GM12873 (cell line): Measurements from ENCODE around the gene SYT1.

Experiments used
- CTCF ChIP-seq: IDR thresholded peaks from 2 replicates; pipeline ENCODE4 v1.5.1; 2012; ENCODE audit warnings: low read depth, mild to moderate bottlenecking, moderate library complexity, low read length, control low read depth; ENCODE audit not compliant: insufficient read depth; ENCODE audit errors: missing control alignments

The SYT1 gene

GRCh38 chr12:79236920-79237319 lies 372.3 kb downstream of the SYT1 start:
- no peak for TF ChIP-seq CTCF

- no peak for TF ChIP-seq CTCF
Observed at GRCh38 chr12:79238246-79238645, 373.7 kb downstream of the SYT1 start.

GRCh38 chr12:79247494-79247893 lies 382.9 kb downstream of the SYT1 start:
- TF ChIP-seq CTCF = no peak

- TF ChIP-seq CTCF = no peak
Observed at GRCh38 chr12:79250186-79250585, 385.6 kb downstream of the SYT1 start.

- no peak for TF ChIP-seq CTCF
Observed at GRCh38 chr12:79250960-79251755, 386.6 kb downstream of the SYT1 start.

GRCh38 chr12:79252358-79253075 lies 387.9 kb downstream of the SYT1 start:
- TF ChIP-seq CTCF = no peak

GRCh38 chr12:79255288-79255687 lies 390.7 kb downstream of the SYT1 start:
- no peak for TF ChIP-seq CTCF
